GM13977 (cell line): ENCODE measurements around the gene CLCN2.

ENCODE experiments used
- DNase-seq: peaks from one replicate; pipeline ENCODE4 v3.0.0; 2012; ENCODE audit warnings: low spot score
- in situ Hi-C: fragments of 300-500 bp; cut with MboI; formaldehyde crosslinking; loops from one replicate; pipeline ENCODE4 v1.12.0; 2022; ENCODE audit warnings: low sequenced_read_pairs, low pct_unique_long_range_greater_than_20kb, mixed read lengths, inconsistent platforms; ENCODE audit not compliant: unreplicated experiment
- TF ChIP-seq, protein P1 (sequence below): IDR thresholded peaks from 2 replicates; pipeline ENCODE4 v1.5.1; 2012; ENCODE audit warnings: mild to moderate bottlenecking, control low read depth; ENCODE audit not compliant: insufficient read depth; ENCODE audit errors: extremely low read depth, missing control alignments

Gene CLCN2

GRCh38 chr3:184391266-184391665 is 29.9 kb upstream of the CLCN2 start:
- TF ChIP-seq, protein P1, sequence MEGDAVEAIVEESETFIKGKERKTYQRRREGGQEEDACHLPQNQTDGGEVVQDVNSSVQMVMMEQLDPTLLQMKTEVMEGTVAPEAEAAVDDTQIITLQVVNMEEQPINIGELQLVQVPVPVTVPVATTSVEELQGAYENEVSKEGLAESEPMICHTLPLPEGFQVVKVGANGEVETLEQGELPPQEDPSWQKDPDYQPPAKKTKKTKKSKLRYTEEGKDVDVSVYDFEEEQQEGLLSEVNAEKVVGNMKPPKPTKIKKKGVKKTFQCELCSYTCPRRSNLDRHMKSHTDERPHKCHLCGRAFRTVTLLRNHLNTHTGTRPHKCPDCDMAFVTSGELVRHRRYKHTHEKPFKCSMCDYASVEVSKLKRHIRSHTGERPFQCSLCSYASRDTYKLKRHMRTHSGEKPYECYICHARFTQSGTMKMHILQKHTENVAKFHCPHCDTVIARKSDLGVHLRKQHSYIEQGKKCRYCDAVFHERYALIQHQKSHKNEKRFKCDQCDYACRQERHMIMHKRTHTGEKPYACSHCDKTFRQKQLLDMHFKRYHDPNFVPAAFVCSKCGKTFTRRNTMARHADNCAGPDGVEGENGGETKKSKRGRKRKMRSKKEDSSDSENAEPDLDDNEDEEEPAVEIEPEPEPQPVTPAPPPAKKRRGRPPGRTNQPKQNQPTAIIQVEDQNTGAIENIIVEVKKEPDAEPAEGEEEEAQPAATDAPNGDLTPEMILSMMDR = no peak
- no peak for DNase-seq
- in situ Hi-C loops = no loop called here

GRCh38 chr3:184389935-184390528 is 28.6 kb upstream of the CLCN2 start:
- TF ChIP-seq, protein P1 = no peak
- in situ Hi-C loops = no loop called here
- no peak for DNase-seq

DNA sequence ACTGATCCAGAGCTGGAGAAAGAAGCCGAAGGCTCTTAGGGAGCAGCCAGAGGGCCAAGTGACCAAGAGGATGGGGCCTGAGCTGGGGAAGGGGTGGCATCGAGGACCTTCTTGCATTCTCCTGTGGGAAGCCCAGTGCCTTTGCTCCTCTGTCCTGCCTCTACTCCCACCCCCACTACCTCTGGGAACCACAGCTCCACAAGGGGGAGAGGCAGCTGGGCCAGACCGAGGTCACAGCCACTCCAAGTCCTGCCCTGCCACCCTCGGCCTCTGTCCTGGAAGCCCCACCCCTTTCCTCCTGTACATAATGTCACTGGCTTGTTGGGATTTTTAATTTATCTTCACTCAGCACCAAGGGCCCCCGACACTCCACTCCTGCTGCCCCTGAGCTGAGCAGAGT is 28.0 kb upstream of the CLCN2 start:
- no peak for DNase-seq
- in situ Hi-C loops = no loop called here
- TF ChIP-seq, protein P1 = no peak

- in situ Hi-C loops = no loop called here
Measured at GRCh38 chr3:184388936-184389230, 27.5 kb upstream of the CLCN2 start.

GRCh38 chr3:184388164-184388935 is 26.9 kb upstream of the CLCN2 start:
- in situ Hi-C loops = no loop called here
- DNase-seq = no peak
- TF ChIP-seq, protein P1 = no peak

More at GRCh38 chr3:184388936-184389230, 27.5 kb upstream of the CLCN2 start:
- TF ChIP-seq, protein P1 = no peak
- DNase-seq = no peak

DNA sequence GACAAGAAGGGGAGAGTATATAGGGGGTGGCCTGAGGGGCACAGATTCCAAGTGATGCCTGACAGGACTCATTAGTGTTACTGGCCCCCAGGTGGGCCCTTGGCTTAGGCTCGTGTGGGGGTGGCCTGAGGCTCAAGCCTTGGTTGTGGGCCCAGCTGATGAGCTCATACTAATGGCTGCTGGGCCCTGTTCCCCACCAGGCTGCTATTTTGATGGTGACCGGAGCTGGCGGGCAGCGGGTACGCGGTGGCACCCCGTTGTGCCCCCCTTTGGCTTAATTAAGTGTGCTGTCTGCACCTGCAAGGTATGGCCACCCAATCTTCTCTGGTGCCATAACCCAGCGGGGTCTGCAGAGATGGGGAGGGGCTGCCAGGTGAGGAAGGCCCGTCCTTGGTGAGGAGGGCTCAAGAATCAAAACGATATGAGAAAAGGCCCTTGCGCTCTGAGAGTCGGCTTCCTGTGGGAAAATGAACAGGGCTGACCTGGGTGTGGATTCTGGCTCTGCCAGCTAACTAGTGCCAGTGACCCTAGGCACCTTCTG is 25.8 kb upstream of the CLCN2 start:
- DNase-seq = no peak
- in situ Hi-C loops = no loop called here
- TF ChIP-seq, protein P1 = no peak
